Measurements from ENCODE around the gene MAPKAP1.

- TF ChIP-seq POLR2AphosphoS5 (IDR thresholded peaks at IDR 0.05): no peak
- TF ChIP-seq CTCF (IDR thresholded peaks at IDR 0.05): no peak
Measured at GRCh38 chr9:125701351-125701750, 5.7 kb downstream of the MAPKAP1 start.
